Subcutaneous abdominal adipose tissue (tissue), 5 donors: ENCODE data around the gene C1orf210.

Experiments
- H3K27ac ChIP-seq: one replicate; pipeline ENCODE4 v1.7.0; 2013; ENCODE audit warnings: low read depth, mild to moderate bottlenecking, inconsistent platforms, low read length, moderate library complexity
- H3K27me3 ChIP-seq, 5 donors: one replicate each; pipeline ENCODE4 v1.7.0; 2013; ENCODE audit warnings: low read length in 5 of 5, inconsistent platforms in 1 of 5; ENCODE audit not compliant: control insufficient read depth in 5 of 5, insufficient read depth in 4 of 5
- H3K36me3 ChIP-seq, 5 donors: one replicate each; pipeline ENCODE4 v1.7.0; 2013; ENCODE audit warnings: low read length in 5 of 5; ENCODE audit not compliant: control insufficient read depth in 5 of 5, insufficient read depth in 5 of 5
- H3K4me1 ChIP-seq, 5 donors: one replicate each; pipeline ENCODE4 v1.7.0; 2013; ENCODE audit warnings: low read length in 5 of 5, mild to moderate bottlenecking in 3 of 5, moderate library complexity in 1 of 5; ENCODE audit not compliant: control insufficient read depth in 5 of 5, insufficient read depth in 5 of 5
- H3K4me3 ChIP-seq, 5 donors: one replicate each; pipeline ENCODE4 v1.7.0; 2013; ENCODE audit warnings: low read length in 5 of 5, low read depth in 1 of 5
- H3K9ac ChIP-seq, 5 donors: one replicate each; pipeline ENCODE4 v1.7.0; 2013; ENCODE audit warnings: low read length in 5 of 5, mild to moderate bottlenecking in 4 of 5, moderate library complexity in 3 of 5
- H3K9me3 ChIP-seq, 5 donors: one replicate each; pipeline ENCODE4 v1.7.0; 2013; ENCODE audit warnings: low read length in 5 of 5; ENCODE audit not compliant: control insufficient read depth in 5 of 5
- donor health status: healthy.
- donor health status: healthy.
- donor health status: healthy.
- donor health status: healthy.
- donor health status: healthy.

C1orf210 gene

DNA sequence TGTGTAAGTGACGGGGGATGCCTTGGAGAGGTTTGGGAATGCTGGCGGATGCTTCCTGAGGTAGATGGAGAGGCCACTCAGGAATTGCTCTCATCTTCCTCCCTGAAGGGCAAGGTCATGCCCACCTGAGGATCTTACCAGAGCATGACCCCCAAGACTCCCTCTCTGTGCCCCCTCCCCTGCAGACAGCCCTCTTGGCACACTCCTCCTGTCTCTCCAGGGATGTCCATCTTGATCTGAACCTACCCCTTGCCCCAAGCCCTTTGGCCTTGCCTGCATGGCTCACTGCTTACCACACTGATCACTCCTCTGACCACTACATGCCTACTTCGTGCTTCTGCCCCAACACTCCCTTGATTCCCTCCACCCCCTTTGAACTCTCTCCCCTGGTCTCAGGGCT is 34.4 kb upstream of the C1orf210 start:
- Histone ChIP-seq H3K27ac (no peak overlapping the region), H3K4me3 (no peak overlapping the region), H3K27me3 (no peaks in the 10 kb centered on the region), H3K9me3 (peaks cover 0 to 6% (median 3%) of the 10 kb centered on the region in 5 donors), H3K4me1 (peaks cover 6 to 44% (median 32%) of the 10 kb centered on the region in 5 donors), H3K36me3 (peaks cover 0 to 79% (median 47%) of the 10 kb centered on the region in 5 donors), H3K9ac (no peak overlapping the region)

DNA sequence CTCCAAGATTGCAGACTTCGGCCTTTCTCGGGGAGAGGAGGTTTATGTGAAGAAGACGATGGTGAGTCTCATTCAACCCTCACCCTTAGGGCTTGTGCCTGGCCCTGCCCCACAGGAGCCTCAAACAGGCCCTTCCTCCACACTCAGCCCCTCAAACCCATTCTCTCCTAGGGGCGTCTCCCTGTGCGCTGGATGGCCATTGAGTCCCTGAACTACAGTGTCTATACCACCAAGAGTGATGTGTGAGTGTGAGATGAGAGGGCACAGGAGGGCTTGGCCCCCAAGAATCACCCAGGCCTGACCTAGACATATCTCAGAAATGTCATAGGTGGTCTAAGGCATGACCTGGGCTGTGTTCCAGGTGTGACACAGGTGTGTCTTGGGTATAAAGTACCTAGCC is 33.9 kb upstream of the C1orf210 start:
- no peak overlapping the region for H3K27ac ChIP-seq
- H3K27me3 ChIP-seq: no peaks in the 10 kb centered on the region
- no peak overlapping the region for H3K4me3 ChIP-seq
- H3K9ac ChIP-seq: no peak overlapping the region
- peaks cover 0 to 1% (median 0%) of the 10 kb centered on the region in 5 donors for H3K9me3 ChIP-seq
- H3K4me1 ChIP-seq: peaks cover 6 to 47% (median 33%) of the 10 kb centered on the region in 5 donors
- peaks cover 0 to 74% (median 45%) of the 10 kb centered on the region in 5 donors for H3K36me3 ChIP-seq

DNA sequence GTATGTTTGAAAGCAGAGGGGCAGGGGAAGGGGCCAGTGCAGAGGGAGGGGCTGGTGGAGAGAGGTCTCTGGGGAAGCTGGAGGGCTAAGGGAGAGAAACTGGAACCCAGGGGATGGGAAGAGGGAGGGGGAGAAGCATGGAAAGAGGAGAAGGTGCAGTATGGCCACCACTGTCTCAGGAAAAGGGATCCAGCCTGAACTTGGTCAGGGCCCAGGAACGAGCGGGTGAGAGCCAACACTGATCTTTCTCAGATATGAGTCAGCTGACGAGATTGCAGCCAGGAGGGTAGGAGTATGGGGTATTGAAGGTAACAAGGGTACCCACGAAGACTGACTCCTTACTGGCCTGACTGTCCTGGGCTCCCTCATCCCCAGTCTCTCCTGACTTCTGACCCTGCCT is 33.5 kb upstream of the C1orf210 start:
- Histone ChIP-seq H3K27ac (no peak overlapping the region), H3K9ac (no peak overlapping the region), H3K9me3 (no peaks in the 10 kb centered on the region)

DNA sequence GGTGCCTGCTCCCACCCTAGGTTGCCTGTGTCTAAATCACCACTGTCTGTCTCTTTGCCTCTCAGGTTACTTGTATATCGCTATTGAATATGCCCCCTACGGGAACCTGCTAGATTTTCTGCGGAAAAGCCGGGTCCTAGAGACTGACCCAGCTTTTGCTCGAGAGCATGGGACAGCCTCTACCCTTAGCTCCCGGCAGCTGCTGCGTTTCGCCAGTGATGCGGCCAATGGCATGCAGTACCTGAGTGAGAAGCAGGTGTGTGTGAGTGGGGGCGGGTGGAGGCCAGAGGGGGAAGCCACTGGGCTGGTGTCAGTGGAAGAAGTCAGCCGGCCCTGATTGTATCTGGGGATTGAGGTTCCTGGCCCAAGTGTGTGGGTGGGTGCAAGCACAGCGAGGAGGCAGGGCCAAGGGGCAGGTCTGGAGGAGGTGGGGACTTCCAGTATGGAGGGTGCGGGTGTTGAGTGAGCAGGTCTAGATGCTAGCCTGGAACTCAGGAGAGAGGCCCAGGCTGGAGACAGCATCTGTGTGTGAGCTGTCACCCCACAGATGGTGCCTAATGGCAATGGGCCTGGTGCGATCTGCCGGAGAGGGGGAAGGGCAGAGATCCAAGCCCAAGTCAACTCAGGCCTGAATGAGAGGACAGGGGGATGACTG is 32.6 kb upstream of the C1orf210 start:
- no peak overlapping the region for H3K27ac ChIP-seq
- H3K9me3 ChIP-seq: no peaks in the 10 kb centered on the region
- H3K36me3 ChIP-seq: peaks cover 0 to 74% (median 45%) of the 10 kb centered on the region in 5 donors
- H3K27me3 ChIP-seq: no peaks in the 10 kb centered on the region
- H3K9ac ChIP-seq: no peak overlapping the region
- H3K4me3 ChIP-seq: no peak overlapping the region
- peaks cover 6 to 59% (median 43%) of the 10 kb centered on the region in 5 donors for H3K4me1 ChIP-seq

More for the DNA sequence above, 33.5 kb upstream of the C1orf210 start:
- no peaks in the 10 kb centered on the region for H3K27me3 ChIP-seq
- H3K4me3 ChIP-seq: no peak overlapping the region
- H3K36me3 ChIP-seq: peaks cover 0 to 71% (median 42%) of the 10 kb centered on the region in 5 donors
- peaks cover 6 to 51% (median 37%) of the 10 kb centered on the region in 5 donors for H3K4me1 ChIP-seq

DNA sequence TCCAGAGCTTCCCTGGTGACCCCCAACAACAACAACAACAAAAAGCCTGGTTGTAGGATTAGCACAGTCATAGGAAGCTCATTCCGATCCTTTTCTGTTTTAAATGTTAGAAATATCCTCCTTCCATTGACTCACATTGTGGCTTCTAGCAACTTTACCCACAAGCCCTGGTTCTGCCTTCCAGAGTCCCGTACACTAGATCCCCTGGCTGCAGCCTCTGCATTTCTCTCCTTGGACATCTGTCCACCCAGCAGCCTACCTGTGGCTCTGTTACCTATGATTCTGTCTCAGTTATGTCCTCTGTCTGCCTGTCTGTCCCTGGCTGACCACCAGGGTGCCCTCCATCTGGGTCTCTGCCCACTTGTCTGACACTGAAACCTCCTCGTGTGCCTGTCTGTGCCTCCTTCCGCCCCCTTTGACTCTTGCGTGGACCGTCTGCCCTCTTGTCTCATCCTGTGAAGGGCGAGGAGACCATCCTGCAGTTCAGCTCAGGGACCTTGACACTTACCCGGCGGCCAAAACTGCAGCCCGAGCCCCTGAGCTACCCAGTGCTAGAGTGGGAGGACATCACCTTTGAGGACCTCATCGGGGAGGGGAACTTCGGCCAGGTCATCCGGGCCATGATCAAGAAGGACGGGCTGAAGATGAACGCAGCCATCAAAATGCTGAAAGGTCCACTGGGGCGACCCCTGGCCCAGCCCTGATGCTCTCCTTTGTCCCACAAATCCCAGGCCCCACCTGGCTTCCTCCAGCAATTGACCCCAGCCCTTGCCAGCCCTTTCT is 31.5 kb upstream of the C1orf210 start:
- no peaks in the 10 kb centered on the region for H3K9me3 ChIP-seq
- peaks cover 0 to 75% (median 48%) of the 10 kb centered on the region in 5 donors for H3K36me3 ChIP-seq
- H3K27ac ChIP-seq: no peak overlapping the region
- H3K4me3 ChIP-seq: no peak overlapping the region
- no peaks in the 10 kb centered on the region for H3K27me3 ChIP-seq
- peaks cover 9 to 68% (median 43%) of the 10 kb centered on the region in 5 donors for H3K4me1 ChIP-seq
- H3K9ac ChIP-seq: no peak overlapping the region

DNA sequence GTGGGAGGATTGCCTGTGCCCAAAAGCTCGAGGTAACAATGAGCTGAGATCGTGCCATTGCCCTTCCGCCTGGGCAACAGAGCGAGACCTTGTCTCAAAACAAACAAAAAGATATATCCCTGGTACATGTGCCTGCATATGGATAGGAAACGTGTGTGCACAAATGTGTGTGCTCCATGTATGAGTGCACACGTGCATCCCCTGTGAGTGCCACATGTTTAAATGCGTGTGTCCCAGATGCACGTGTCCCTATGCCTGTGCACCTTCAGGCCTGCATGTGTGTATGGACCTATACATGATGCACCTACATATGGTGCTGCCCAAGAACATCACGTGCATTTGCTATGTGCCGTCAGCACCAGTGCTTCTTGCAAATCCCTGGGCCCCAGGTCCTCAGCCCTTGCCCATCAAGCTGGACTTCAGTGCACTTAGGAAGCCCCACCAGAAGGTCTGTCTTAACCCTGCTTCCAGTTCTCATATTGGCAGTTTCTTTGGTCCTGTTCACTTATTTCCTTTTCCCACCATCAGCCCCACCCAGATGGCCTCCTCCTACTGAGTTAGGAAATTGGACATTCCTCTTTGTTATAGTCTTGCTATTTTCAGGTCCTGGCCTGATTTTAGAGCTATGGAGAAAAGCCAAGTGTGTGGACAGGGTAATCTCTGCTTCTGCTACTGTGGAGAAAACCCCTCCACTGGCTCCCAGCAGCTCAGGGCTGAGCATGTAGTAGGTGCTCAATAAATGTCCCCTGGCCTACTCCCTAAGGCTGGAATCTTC is 30.8 kb upstream of the C1orf210 start:
- no peak overlapping the region for H3K9ac ChIP-seq
- no peak overlapping the region for H3K27ac ChIP-seq
- peaks cover 0 to 73% (median 47%) of the 10 kb centered on the region in 5 donors for H3K36me3 ChIP-seq

DNA sequence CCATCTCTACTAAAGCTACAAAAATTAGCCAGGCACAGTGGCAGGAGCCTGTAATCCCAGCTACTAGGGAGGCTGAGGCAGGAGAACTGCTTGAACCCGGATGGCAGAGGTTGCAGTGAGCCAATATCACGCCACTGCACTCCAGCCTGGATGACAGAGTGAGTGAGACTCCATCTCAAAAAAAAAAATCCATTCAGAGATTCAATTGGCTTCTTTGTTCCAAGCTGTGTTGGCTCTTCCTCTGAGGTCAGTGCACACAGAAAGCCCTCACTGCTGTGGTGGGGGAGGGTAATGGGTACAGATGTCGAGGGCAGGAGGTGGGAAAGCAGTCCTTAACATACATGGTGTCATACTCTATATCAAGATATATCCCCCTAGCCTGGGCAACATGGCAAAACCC is 30.1 kb upstream of the C1orf210 start:
- peaks cover 0 to 72% (median 50%) of the 10 kb centered on the region in 5 donors for H3K36me3 ChIP-seq
- no peaks in the 10 kb centered on the region for H3K27me3 ChIP-seq
- H3K4me3 ChIP-seq: no peak overlapping the region
- peaks cover 9 to 77% (median 50%) of the 10 kb centered on the region in 5 donors for H3K4me1 ChIP-seq
- H3K9me3 ChIP-seq: no peaks in the 10 kb centered on the region
- H3K9ac ChIP-seq: no peak overlapping the region
- no peak overlapping the region for H3K27ac ChIP-seq

More for the DNA sequence above, 30.8 kb upstream of the C1orf210 start:
- Histone ChIP-seq H3K4me3 (peak overlapping the region in 1 of 5 donors; percentile 19), H3K27me3 (no peaks in the 10 kb centered on the region), H3K9me3 (no peaks in the 10 kb centered on the region), H3K4me1 (peaks cover 9 to 76% (median 48%) of the 10 kb centered on the region in 5 donors)

DNA sequence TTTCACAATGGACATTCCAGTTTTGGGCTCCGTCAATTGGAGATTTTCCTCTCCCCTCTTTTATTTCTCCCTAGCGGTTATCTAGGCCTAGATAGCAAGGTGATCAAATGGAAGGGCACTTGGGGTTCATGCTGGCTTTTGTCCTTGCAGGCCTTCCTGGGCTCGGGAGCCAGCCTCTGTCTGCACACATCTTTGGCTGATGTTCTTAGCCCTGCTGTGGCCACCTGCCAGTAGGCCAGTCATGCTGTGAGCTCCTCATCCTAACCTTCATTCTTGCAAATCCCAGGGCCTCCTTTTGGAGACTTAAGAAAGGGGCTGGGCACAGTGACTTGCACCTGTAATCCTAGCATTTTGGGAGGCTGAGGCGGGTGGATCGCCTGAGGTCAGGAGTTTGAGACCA is 28.9 kb upstream of the C1orf210 start:
- peaks cover 9 to 76% (median 50%) of the 10 kb centered on the region in 5 donors for H3K4me1 ChIP-seq
- no peaks in the 10 kb centered on the region for H3K9me3 ChIP-seq
- no peaks in the 10 kb centered on the region for H3K27me3 ChIP-seq
- H3K27ac ChIP-seq: no peak overlapping the region
- H3K9ac ChIP-seq: no peak overlapping the region
- peaks cover 0 to 72% (median 52%) of the 10 kb centered on the region in 5 donors for H3K36me3 ChIP-seq
- H3K4me3 ChIP-seq: no peak overlapping the region

DNA sequence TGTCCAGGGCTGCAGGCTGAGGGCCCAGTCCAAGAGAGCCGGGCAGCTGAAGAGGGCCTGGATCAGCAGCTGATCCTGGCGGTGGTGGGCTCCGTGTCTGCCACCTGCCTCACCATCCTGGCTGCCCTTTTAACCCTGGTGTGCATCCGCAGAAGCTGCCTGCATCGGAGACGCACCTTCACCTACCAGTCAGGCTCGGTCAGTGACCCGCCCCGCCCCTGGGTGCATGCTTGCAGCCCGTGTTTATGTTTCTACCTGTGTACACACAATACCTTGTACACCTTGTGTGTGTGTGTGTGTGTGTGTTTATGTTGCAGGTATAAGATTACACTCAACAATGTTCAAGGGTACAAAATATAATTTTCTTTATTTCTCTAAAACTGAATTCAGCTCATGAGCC is 28.4 kb upstream of the C1orf210 start:
- peaks cover 0 to 72% (median 55%) of the 10 kb centered on the region in 5 donors for H3K36me3 ChIP-seq
- H3K4me3 ChIP-seq: no peak overlapping the region
- no peak overlapping the region for H3K9ac ChIP-seq
- no peaks in the 10 kb centered on the region for H3K9me3 ChIP-seq
- H3K27ac ChIP-seq: no peak overlapping the region
- H3K4me1 ChIP-seq: peaks cover 9 to 71% (median 46%) of the 10 kb centered on the region in 5 donors
- H3K27me3 ChIP-seq: no peaks in the 10 kb centered on the region
